Fibroblast of peridontal ligament (primary cell): ENCODE data around the gene STOML2.

ENCODE experiments used
- DNase-seq: peaks from one replicate; pipeline ENCODE4 v3.0.0-alpha.2; 2010; ENCODE audit errors: extremely low read depth

Gene STOML2

DNA sequence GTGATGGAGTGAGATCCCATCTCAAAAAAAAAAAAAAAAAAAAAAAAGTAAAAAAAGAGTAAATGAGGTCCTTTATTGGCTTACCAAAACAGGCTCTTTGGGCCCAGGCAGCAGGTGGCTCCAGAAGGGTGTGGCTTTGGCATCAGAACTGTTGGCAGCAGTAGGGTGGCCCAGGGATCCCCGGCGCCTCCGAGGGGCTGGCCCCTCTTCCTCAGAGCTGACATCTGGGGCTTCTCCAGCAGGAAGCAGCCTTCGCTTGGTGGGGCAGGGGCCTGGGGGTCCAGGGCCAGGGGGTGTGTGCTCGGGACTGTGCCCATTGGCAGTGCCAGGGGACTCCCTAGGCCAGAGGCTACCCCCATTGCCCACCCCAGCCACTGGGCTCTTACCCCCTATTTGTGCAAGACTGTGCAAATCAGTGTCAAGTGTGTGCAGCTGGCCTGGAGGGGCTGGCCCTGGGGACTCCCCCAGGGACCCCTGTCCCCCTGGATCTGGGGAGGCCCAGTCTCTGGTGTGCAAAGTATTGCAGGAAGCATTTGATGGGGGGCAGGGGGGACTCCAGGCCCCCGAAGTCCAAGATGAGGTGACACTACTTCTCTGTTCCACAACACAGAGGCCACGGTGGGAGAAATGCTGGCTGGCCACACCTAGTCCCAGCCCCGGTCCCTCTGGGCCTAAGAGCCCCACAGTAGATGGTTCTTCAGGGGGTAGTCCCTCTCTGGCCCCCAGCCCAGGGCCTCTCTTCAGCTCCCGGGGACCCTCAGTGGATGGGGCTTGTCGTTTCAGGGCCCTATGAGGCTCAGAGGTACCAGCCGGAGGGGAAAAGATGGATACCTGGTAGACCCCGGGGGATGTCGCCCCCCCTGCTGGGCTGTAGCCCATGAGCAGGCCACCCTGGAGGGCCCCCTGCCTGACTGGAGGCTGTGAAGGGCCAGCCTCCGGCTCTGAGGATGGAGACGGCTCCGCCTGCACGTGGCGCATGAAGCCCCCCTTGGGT lies 4.7 kb upstream of the STOML2 start:
- no peak for DNase-seq

GRCh38 chr9:35106343-35106730 lies 3.4 kb upstream of the STOML2 start:
- DNase-seq = no peak

- DNase-seq = no peak
Measured at GRCh38 chr9:35105571-35106342, 2.8 kb upstream of the STOML2 start.

GRCh38 chr9:35105126-35105525 lies 2.2 kb upstream of the STOML2 start:
- DNase-seq = no peak

DNA sequence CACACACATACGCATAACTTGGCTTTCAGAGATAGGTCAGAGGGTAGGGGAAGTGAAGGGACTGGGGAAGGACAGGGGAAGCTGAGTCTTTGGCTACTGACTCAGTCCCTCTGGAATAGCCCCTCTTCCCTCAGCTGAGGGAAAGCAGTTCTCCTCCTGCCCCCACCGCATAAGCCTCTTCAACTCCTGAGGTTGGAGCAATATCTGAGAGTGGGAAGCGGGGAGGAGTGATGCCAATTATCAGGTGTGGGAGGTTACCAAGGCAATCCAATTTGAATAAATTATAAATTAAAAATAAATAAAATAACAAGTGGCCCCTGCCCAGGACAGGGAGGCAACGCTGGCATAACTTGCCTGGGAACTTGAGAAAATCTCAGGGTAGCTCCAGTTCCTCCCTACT lies 1.7 kb upstream of the STOML2 start:
- DNase-seq = no peak

- no peak for DNase-seq
Measured at GRCh38 chr9:35103660-35104191, 795 bp upstream of the STOML2 start.

DNA sequence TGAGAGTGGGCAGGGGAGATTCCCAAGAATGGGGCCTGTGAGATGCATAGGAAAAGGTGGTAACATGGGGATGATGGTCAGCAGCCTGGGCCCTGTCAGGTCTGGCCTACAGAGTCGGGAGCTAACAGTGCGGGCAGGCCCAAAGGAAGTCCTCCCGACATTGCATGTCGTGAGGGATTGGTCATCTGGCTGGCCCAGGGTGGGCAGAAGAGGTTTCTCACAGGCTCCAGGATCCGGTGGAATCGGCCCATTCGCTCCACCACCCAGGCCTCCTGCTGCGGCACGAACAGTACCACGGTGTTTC lies 514 bp downstream of the STOML2 start:
- DNase-seq = no peak

- no peak for DNase-seq
Measured at GRCh38 chr9:35097573-35097972, 5.4 kb downstream of the STOML2 start.

DNA sequence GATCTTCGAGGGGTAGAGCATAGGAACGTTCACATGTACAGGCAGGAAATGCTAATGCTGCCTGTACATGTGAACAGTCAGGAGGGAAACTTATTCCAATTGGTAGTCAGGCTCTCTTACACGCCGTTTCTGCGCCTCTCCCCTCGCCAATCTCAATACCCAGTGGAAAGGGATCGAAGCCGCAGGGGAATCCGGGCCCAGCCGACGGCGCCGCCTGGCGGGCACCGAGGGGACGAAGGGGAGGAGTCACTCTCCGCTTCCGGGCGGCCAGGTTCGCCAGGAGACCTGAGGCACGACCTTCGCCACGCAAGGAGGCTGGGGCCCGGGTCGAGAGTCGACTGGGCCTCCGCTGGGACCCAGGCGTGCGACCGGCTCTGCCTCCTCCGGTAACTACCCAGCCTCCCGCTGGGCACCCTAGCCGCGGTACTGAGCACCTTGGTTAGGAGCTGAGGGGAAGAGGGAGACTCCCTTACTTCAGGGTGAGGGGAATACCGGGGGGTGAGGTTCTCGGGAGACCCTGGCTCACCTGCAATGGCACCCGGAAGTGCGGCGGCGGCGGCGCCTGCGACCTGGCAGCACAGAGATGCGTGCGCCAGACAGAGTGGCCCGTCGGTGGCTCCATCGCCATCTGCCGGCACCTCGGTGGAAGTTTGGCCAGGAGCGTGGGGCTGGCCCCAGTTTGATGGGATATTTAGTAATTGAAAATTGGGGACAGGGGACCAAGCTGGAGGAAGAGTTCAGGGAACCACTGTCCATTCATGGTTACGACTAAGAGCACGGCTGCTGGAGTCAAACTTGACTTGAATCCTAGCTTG lies 6.7 kb downstream of the STOML2 start, which contains the start of gene PIGO:
Gene PIGO, minus strand, starts transcription at position 557 of the 815 bp plus-strand sequence. CDS start 1,026 bp downstream, outside the sequence.
- DNase-seq = peak; percentile 71

- no peak for DNase-seq
Measured at GRCh38 chr9:35091536-35091935, 11.4 kb downstream of the STOML2 start.

GRCh38 chr9:35089434-35089833 lies 13.5 kb downstream of the STOML2 start:
- no peak for DNase-seq

DNA sequence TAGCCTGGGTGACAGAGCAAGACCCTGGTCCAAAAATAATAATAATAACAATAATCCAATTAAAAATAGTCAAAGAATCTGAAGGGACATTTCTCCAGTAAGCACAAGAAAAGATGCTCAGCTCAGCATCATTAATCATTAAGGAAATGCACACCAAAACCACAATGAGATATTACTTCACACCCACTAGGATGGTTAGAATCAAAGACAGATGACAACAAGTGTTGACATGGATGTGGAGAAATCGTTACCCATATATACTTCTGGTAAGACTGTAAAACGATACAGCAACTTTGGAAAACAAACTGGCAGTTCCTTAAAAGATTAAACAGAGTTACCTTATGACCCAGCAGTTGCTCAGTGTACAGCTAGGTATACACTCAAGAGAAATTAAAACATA lies 17.9 kb downstream of the STOML2 start:
- DNase-seq = no peak

DNA sequence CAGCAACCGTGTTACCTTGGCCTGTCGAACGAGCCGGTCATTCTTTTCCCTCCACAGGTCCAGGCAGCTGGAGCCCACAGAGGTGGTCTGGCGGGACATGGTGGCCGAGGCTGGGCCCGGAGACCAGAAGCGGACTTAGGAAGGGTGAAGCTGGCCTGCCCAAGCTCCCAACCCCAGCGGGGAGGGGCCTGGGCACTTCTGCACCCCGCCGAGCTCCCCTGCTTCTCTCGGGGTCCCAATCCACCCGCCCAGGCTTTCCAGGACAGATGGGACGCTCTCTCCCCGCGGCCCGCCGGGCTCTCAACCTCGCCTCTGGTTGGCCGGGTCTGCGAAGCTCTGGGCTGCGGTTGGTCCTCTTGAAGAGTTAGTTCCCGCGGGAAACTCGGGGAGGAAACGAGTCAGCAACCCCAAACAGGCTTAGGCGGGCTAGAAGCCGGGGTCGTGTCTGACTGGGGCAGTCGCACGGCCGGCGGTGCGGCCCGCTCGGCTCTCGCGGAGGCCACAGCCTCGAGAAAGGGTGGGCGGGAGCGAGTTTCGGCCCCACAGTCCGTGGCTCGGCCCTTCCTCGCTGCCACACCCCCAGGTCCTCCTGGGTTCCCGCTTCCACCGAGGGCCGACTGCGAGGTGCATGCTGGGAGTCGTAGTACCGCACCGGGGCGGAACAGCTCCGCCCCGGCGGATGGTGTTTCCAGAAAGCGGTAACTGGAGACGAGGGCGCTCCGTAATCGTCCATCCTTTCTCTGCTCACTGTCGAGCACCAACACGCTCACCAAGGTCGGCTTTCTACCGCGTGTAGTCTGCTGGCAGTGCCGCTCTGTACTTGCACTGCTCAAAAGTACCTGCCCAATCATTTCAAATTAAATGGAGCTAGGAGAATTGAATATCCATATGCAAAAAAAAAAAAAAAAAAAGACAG lies 23.2 kb downstream of the STOML2 start, which contains the start of gene FANCG:
Gene FANCG, minus strand, starts transcription at position 517 of the 916 bp plus-strand sequence. Its CDS starts 418 bp downstream, at position 99.
- DNase-seq = peak; percentile 88

GRCh38 chr9:35079041-35079425 lies 23.9 kb downstream of the STOML2 start:
- no peak for DNase-seq

GRCh38 chr9:35078066-35078465 lies 24.9 kb downstream of the STOML2 start:
- DNase-seq = no peak

DNA sequence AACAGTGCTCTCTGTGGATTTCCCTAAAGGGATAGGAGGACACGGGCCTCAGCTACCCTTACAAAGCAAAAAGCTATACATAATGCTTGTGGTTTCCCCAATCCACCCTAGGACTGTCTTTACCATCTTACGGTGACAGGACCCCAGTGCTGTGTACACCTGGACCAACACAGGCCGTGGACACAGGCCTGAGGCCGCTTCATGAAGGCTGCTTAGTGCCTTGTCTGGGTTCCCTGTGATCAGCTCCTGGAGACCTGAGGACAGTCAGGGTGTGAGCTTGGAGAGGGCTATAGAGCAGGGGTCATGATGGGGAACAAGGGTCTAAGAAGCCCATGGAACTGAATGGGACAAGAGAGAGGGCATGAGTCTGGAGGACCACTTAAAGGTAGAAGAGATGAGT lies 26.1 kb downstream of the STOML2 start:
- DNase-seq = no peak

- no peak for DNase-seq
Measured at GRCh38 chr9:35075358-35075757, 27.6 kb downstream of the STOML2 start.

DNA sequence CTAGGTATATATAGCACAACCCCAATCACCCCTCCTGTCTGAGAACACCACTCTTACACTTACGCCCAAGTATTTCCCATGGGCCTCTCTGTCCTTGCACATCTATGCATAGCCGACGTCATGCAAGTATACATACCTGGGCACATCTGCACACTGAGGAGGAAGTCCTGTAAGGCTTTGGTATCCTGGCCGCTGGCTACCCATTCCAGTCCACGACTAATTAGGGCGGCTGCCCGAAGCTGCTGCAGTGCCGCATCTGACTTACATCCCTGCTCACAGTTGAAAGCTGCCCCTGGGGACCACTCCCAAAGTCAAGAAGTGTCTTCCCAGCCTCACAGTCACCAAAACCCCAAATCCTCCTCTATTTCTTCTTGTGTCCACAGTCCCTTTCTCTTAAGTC lies 28.1 kb downstream of the STOML2 start:
- DNase-seq = no peak

- DNase-seq = no peak
Measured at GRCh38 chr9:35074141-35074540, 28.8 kb downstream of the STOML2 start.

DNA sequence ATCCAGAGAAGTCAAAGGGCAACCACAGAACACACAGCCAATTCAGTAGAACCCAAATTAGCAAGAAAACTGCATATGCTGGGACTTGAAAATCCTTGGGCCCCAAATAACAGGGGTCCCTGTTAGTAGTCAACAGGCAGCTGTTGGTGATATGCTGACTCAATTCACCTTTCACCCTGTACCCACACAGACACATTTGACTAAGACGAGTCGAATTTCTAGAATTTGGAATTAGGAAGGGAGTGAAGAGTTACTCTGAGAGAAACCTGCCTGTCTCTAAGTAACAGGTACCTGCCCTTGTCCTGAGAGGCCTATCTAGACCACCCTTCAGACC lies 29.7 kb downstream of the STOML2 start:
- DNase-seq = no peak
